H9 (cell line): ENCODE results near the gene FBXL20. TPM values are rescaled to one million over a fixed set of nuclear protein-coding genes. Genes with fewer than 3 reads are reported as not detected.

Experiments used
- DNase-seq: peaks from one replicate; pipeline ENCODE4 v3.0.0-alpha.2; 2017
- H2AFZ ChIP-seq: one replicate; pipeline ENCODE4 v1.6.1; 2013; ENCODE audit warnings: mild to moderate bottlenecking, low read length, control low read depth, moderate library complexity
- H2AK5ac ChIP-seq: 2 replicates; pipeline ENCODE4 v1.6.1; 2013; ENCODE audit warnings: low read length, control low read depth, mixed read lengths; ENCODE audit not compliant: insufficient read length
- H2BK120ac ChIP-seq: one replicate; pipeline ENCODE4 v1.6.1; 2013; ENCODE audit warnings: low read depth, mild to moderate bottlenecking, low read length, control low read depth, inconsistent platforms; ENCODE audit not compliant: poor library complexity, severe bottlenecking
- H2BK12ac ChIP-seq: 2 replicates; pipeline ENCODE4 v1.6.1; 2013; ENCODE audit warnings: low read length, control low read depth, mixed read lengths, low read depth; ENCODE audit not compliant: insufficient read length
- H2BK15ac ChIP-seq: 2 replicates; pipeline ENCODE4 v1.6.1; 2013; ENCODE audit warnings: low read depth, low read length, control low read depth
- H2BK20ac ChIP-seq: one replicate; pipeline ENCODE4 v1.6.1; 2013; ENCODE audit warnings: low read depth, mild to moderate bottlenecking, low read length, control low read depth, inconsistent platforms; ENCODE audit not compliant: poor library complexity, severe bottlenecking
- H2BK5ac ChIP-seq: 2 replicates; pipeline ENCODE4 v1.6.1; 2013; ENCODE audit warnings: low read length, control low read depth, mixed read lengths; ENCODE audit not compliant: insufficient read length
- H3K14ac ChIP-seq: 2 replicates; pipeline ENCODE4 v1.6.1; 2013; ENCODE audit warnings: low read length, control low read depth; ENCODE audit not compliant: insufficient read depth
- H3K18ac ChIP-seq: 2 replicates; pipeline ENCODE4 v1.6.1; 2013; ENCODE audit warnings: low read depth, mild to moderate bottlenecking, mixed read lengths, low read length, control low read depth; ENCODE audit not compliant: insufficient read length
- H3K23ac ChIP-seq: 2 replicates; pipeline ENCODE4 v1.6.1; 2013; ENCODE audit warnings: low read length, control low read depth, mixed read lengths, low read depth; ENCODE audit not compliant: insufficient read length
- H3K23me2 ChIP-seq: 2 replicates; pipeline ENCODE4 v1.6.1; 2013; ENCODE audit warnings: low read depth, mild to moderate bottlenecking, mixed read lengths, low read length, control low read depth; ENCODE audit not compliant: insufficient read length, poor library complexity, severe bottlenecking
- H3K27ac ChIP-seq: 2 replicates; pipeline ENCODE4 v1.5.1; 2013; ENCODE audit warnings: low read length, control low read depth, mixed read lengths, low read depth; ENCODE audit not compliant: insufficient read length
- H3K27me3 ChIP-seq: 2 replicates; pipeline ENCODE4 v1.6.1; 2013; ENCODE audit warnings: low read length, control low read depth, inconsistent platforms; ENCODE audit not compliant: insufficient read depth
- H3K4ac ChIP-seq: 2 replicates; pipeline ENCODE4 v1.6.1; 2013; ENCODE audit warnings: low read depth, mild to moderate bottlenecking, control low read depth, inconsistent platforms, low read length, moderate library complexity
- H3K4me1 ChIP-seq: 2 replicates; pipeline ENCODE4 v1.6.1; 2013; ENCODE audit warnings: low read length, control low read depth, inconsistent platforms; ENCODE audit not compliant: insufficient read depth
- H3K4me2 ChIP-seq: 2 replicates; pipeline ENCODE4 v1.6.1; 2013; ENCODE audit warnings: low read length, control low read depth, mixed read lengths; ENCODE audit not compliant: insufficient read length, insufficient read depth
- H3K56ac ChIP-seq: 2 replicates; pipeline ENCODE4 v1.6.1; 2013; ENCODE audit warnings: low read depth, mild to moderate bottlenecking, mixed read lengths, low read length, control low read depth; ENCODE audit not compliant: insufficient read length
- H3K79me1 ChIP-seq: 2 replicates; pipeline ENCODE4 v1.6.1; 2013; ENCODE audit warnings: low read depth, mild to moderate bottlenecking, moderate library complexity, low read length, control low read depth, inconsistent platforms; ENCODE audit not compliant: insufficient read depth, poor library complexity, severe bottlenecking
- H3K79me2 ChIP-seq: 2 replicates; pipeline ENCODE4 v1.6.1; 2013; ENCODE audit warnings: low read length, control low read depth, inconsistent platforms; ENCODE audit not compliant: insufficient read depth
- H3K9ac ChIP-seq: 2 replicates; pipeline ENCODE4 v1.6.1; 2013; ENCODE audit warnings: low read length, control low read depth, mixed read lengths; ENCODE audit not compliant: insufficient read length; ENCODE audit errors: extremely low read depth
- H3K9me3 ChIP-seq: one replicate; pipeline ENCODE4 v1.6.1; 2013; ENCODE audit warnings: low read depth, low read length, inconsistent platforms; ENCODE audit not compliant: control insufficient read depth
- H3T11ph ChIP-seq: one replicate; pipeline ENCODE4 v1.6.1; 2013; ENCODE audit warnings: mild to moderate bottlenecking, low read length, control low read depth, inconsistent platforms
- H4K20me1 ChIP-seq: one replicate; pipeline ENCODE4 v1.6.1; 2013; ENCODE audit not compliant: control insufficient read depth, insufficient read length, insufficient read depth
- H4K5ac ChIP-seq: 2 replicates; pipeline ENCODE4 v1.6.1; 2013; ENCODE audit warnings: low read depth, mild to moderate bottlenecking, mixed read lengths, low read length, control low read depth; ENCODE audit not compliant: insufficient read length
- H4K8ac ChIP-seq: replicated peaks from 2 replicates; pipeline ENCODE4 v1.6.1; 2013; ENCODE audit warnings: low read length, control low read depth, mixed read lengths, low read depth; ENCODE audit not compliant: insufficient read length
- H4K91ac ChIP-seq: 2 replicates; pipeline ENCODE4 v1.6.1; 2013; ENCODE audit warnings: low read depth, mild to moderate bottlenecking, moderate library complexity, mixed read lengths, low read length, control low read depth; ENCODE audit not compliant: insufficient read length
- H3K27ac Mint-ChIP-seq, 3 experiments: 2 replicates in 2 of 3; 3 replicates in 1 of 3; pipeline ENCODE4 v1.8.0; 2020 to 2021; ENCODE audit warnings: mixed read lengths in 3 of 3, mild to moderate bottlenecking in 1 of 3, moderate library complexity in 1 of 3
- H3K27me3 Mint-ChIP-seq: 2 replicates; pipeline ENCODE4 v1.8.0; 2021; ENCODE audit warnings: low read depth, mild to moderate bottlenecking, moderate library complexity, mixed read lengths
- H3K36me3 Mint-ChIP-seq, 3 experiments: 2 replicates in 2 of 3; 3 replicates in 1 of 3; pipeline ENCODE4 v1.8.0; 2020 to 2021; ENCODE audit warnings: low read depth in 3 of 3, mixed read lengths in 3 of 3; ENCODE audit not compliant: insufficient read depth in 1 of 3
- H3K4me1 Mint-ChIP-seq, 2 experiments: 2 replicates each; pipeline ENCODE4 v1.8.0; 2020; ENCODE audit warnings: mixed read lengths in 2 of 2
- H3K4me3 Mint-ChIP-seq, 2 experiments: 2 replicates in 1 of 2; 3 replicates in 1 of 2; pipeline ENCODE4 v1.8.0; 2020 to 2021; ENCODE audit warnings: mild to moderate bottlenecking in 2 of 2, mixed read lengths in 2 of 2, moderate library complexity in 1 of 2
- H3K9me3 Mint-ChIP-seq, 2 experiments: 2 replicates in 1 of 2; 3 replicates in 1 of 2; pipeline ENCODE4 v1.8.0; 2020; ENCODE audit warnings: mild to moderate bottlenecking in 2 of 2, mixed read lengths in 2 of 2, moderate library complexity in 1 of 2
- WGBS: extraction: QIAGEN DNeasy Blood & Tissue Kit; methylation state at CpG from one replicate; pipeline ENCODE4 v1.1.7; 2013; ENCODE audit warnings: missing lambda C conversion rate, low lambda C conversion rate, mixed read lengths; ENCODE audit not compliant: insufficient read length; ENCODE audit errors: extremely low coverage; 5-methylcytosine and 5-hydroxymethylcytosine counted together
- total RNA-seq: library from RNA; stranded (reverse); gene quantifications from 2 replicates; pipeline ENCODE4 v1.2.1, GENCODE V29; 2021
- TF ChIP-seq, protein P1 (sequence below): fragments of 200-600 bp; sonication (generic); conservative IDR thresholded peaks from 3 replicates; pipeline ENCODE4 v1.8.0; 2021; ENCODE audit warnings: antibody characterized with exemption, mild to moderate bottlenecking

FBXL20 gene
- total RNA-seq, 1 experiment from 2014 or later, result 18.4 TPM

DNA sequence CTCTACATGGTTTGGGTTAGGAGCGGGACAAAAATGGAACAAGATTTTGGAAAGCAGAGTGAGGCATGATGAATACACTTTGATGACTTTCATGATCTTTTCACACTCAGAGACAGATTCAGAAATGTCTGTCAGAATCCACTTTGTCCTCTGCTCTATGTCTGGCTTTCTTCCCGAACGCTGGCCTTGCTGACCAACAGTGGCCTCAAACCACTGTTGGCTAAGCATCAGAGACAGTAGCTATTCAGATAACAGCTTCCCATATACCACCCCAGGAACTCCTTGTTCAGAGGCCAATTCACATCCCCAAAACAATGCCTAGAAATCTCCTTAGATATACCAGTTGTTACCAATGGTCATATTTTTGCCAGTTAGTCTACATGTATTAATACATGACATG lies 40.9 kb downstream of the FBXL20 start:
- Mint-ChIP-seq H3K9me3 (no peaks in the 10 kb centered on the region), H3K27me3 (no peaks in the 10 kb centered on the region), H3K4me1 (peaks cover 6 to 7% of the 10 kb centered on the region in 2 experiments; a peak in 3 of 4 replicates), H3K36me3 (no peaks in the 10 kb centered on the region), H3K27ac (no peak overlapping the region), H3K4me3 (no peak overlapping the region)
- WGBS, result no CpG with 5 or more reads among the region's 3 CpGs
- Histone ChIP-seq H2AK5ac (no peak overlapping the region), H3K18ac (no peak overlapping the region), H3T11ph (no peak overlapping the region), H3K9ac (no peak overlapping the region), H3K4me2 (no peak overlapping the region), H3K9me3 (no peaks in the 10 kb centered on the region), H3K56ac (no peak overlapping the region), H2BK15ac (no peak overlapping the region), H4K5ac (no peak overlapping the region), H2BK5ac (no peak overlapping the region), H4K20me1 (no peaks in the 10 kb centered on the region), H4K91ac (no peak overlapping the region), H3K79me1 (no peaks in the 10 kb centered on the region), H3K4me1 (no peaks in the 10 kb centered on the region), H2AFZ (no peak overlapping the region), H3K4ac (no peak overlapping the region), H3K79me2 (no peaks in the 10 kb centered on the region; the same call in 1 of the 2 replicates), H3K23me2 (no peaks in the 10 kb centered on the region), H2BK120ac (no peak overlapping the region), H4K8ac (no peak overlapping the region), H2BK20ac (no peak overlapping the region), H3K14ac (no peak overlapping the region), H3K23ac (no peak overlapping the region), H2BK12ac (no peak overlapping the region), H3K27ac (no peak overlapping the region), H3K27me3 (no peaks in the 10 kb centered on the region)
- TF ChIP-seq, protein P1, sequence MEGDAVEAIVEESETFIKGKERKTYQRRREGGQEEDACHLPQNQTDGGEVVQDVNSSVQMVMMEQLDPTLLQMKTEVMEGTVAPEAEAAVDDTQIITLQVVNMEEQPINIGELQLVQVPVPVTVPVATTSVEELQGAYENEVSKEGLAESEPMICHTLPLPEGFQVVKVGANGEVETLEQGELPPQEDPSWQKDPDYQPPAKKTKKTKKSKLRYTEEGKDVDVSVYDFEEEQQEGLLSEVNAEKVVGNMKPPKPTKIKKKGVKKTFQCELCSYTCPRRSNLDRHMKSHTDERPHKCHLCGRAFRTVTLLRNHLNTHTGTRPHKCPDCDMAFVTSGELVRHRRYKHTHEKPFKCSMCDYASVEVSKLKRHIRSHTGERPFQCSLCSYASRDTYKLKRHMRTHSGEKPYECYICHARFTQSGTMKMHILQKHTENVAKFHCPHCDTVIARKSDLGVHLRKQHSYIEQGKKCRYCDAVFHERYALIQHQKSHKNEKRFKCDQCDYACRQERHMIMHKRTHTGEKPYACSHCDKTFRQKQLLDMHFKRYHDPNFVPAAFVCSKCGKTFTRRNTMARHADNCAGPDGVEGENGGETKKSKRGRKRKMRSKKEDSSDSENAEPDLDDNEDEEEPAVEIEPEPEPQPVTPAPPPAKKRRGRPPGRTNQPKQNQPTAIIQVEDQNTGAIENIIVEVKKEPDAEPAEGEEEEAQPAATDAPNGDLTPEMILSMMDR, result no peak
- no peak for DNase-seq
